SU-DHL-6 (cell line): ENCODE results near the gene STRBP.

Experiments
- H2AFZ ChIP-seq: fragments of 200-600 bp; sonication (generic); 2 replicates; pipeline ENCODE4 v1.6.1; 2014; ENCODE audit warnings: low read depth, mild to moderate bottlenecking, moderate library complexity, mixed read lengths, antibody characterized with exemption, low read length; ENCODE audit not compliant: severe bottlenecking
- H3F3A ChIP-seq: fragments of 200-600 bp; shearing (Covaris generic); 2 replicates; pipeline ENCODE4 v1.6.0; 2016; ENCODE audit warnings: antibody characterized with exemption, mild to moderate bottlenecking; ENCODE audit not compliant: insufficient read depth
- H3K27ac ChIP-seq: fragments of 200-600 bp; sonication (generic); 2 replicates; pipeline ENCODE4 v1.5.1; 2016; ENCODE audit warnings: low read depth, mild to moderate bottlenecking, low read length, moderate library complexity, mixed read lengths
- H3K27me3 ChIP-seq: fragments of 200-600 bp; sonication (generic), shearing (Covaris generic); 2 replicates; pipeline ENCODE4 v1.6.0; 2014; ENCODE audit warnings: mild to moderate bottlenecking, low read length
- H3K36me3 ChIP-seq: fragments of 200-600 bp; sonication (generic); 2 replicates; pipeline ENCODE4 v1.6.1; 2014; ENCODE audit warnings: mild to moderate bottlenecking, low read length, mixed read lengths
- H3K4me2 ChIP-seq: fragments of 300-600, 200-600 bp; shearing (Covaris generic), sonication (generic); 2 replicates; pipeline ENCODE4 v1.6.0; 2014; ENCODE audit warnings: low read length, low read depth, mild to moderate bottlenecking; ENCODE audit not compliant: poor library complexity, severe bottlenecking
- H3K4me3 ChIP-seq: fragments of 200-600 bp; sonication (generic); 2 replicates; pipeline ENCODE4 v1.5.1; 2014; ENCODE audit warnings: antibody characterized with exemption, low read length, mild to moderate bottlenecking, mixed read lengths; ENCODE audit not compliant: insufficient read depth, poor library complexity, severe bottlenecking
- H3K79me2 ChIP-seq: fragments of 200-600 bp; sonication (generic); 2 replicates; pipeline ENCODE4 v1.6.1; 2014; ENCODE audit warnings: mild to moderate bottlenecking, low read length, moderate library complexity; ENCODE audit not compliant: insufficient read depth
- H3K9ac ChIP-seq: fragments of 200-600 bp; sonication (generic); 2 replicates; pipeline ENCODE4 v1.7.0; 2014; ENCODE audit warnings: mild to moderate bottlenecking, low read length
- H3K9me2 ChIP-seq: fragments of 200-600 bp; sonication (generic); replicated peaks from 2 replicates; pipeline ENCODE4 v1.6.1; 2014; ENCODE audit warnings: low read length; ENCODE audit not compliant: insufficient read depth
- H3K9me3 ChIP-seq: fragments of 200-600 bp; sonication (generic); 2 replicates; pipeline ENCODE4 v1.6.1; 2014; ENCODE audit warnings: low read length, mixed read lengths; ENCODE audit not compliant: insufficient read depth
- H4K20me1 ChIP-seq: fragments of 200-600 bp; sonication (generic); 2 replicates; pipeline ENCODE4 v1.6.1; 2014; ENCODE audit warnings: low read depth, mild to moderate bottlenecking, antibody characterized with exemption, low read length, moderate library complexity, mixed read lengths
- EZH2phosphoT487 ChIP-seq: fragments of 200-600 bp; sonication (generic), shearing (Covaris generic); conservative IDR thresholded peaks from 2 replicates; pipeline ENCODE4 v1.6.1; 2018; ENCODE audit warnings: mild to moderate bottlenecking, antibody characterized with exemption, low read length, moderate library complexity, mixed read lengths
- TF ChIP-seq, protein P1 (sequence below): fragments of 200-600 bp; sonication (generic); IDR thresholded peaks from one replicate; pipeline ENCODE4 v1.5.1; 2017; ENCODE audit warnings: antibody characterized with exemption, mild to moderate bottlenecking, low read length, moderate library complexity; ENCODE audit not compliant: insufficient read depth, poor library complexity, severe bottlenecking

The STRBP gene

DNA sequence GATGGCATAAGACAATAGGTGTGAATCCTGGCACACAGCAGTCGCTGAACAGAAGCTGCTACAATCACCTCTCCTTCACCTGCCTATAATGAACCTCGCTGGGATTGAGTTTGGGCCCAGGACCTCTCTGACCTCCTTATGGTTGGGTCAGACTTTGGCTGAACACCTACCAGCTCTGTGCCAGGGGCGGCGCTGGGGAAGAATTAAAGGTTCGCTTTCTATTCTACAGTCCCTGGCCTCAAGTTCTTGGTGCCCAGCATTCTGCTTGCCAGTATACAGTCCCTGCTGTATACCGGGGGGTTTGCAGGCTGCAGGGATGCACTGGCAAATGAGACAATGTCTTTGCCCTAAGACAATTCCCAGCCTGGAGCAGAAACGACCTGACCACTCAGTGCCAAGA is 895 bp upstream of the STRBP start:
- Histone ChIP-seq H3K79me2 (peaks cover 39% of the 10 kb centered on the region), H3K9me2 (no peaks in the 10 kb centered on the region), H3K9ac (peak overlapping the region; percentile 66), H2AFZ (peak overlapping the region; percentile 79), H3F3A (peaks cover 11% of the 10 kb centered on the region), H3K9me3 (no peaks in the 10 kb centered on the region), H3K4me2 (peak overlapping the region; percentile 70), H3K36me3 (no peaks in the 10 kb centered on the region), H3K27ac (peak overlapping the region; percentile 65), H3K4me3 (peak overlapping the region; percentile 59), H4K20me1 (peaks cover 7% of the 10 kb centered on the region; the same call in 1 of the 2 replicates), H3K27me3 (no peaks in the 10 kb centered on the region)
- TF ChIP-seq, protein P1, sequence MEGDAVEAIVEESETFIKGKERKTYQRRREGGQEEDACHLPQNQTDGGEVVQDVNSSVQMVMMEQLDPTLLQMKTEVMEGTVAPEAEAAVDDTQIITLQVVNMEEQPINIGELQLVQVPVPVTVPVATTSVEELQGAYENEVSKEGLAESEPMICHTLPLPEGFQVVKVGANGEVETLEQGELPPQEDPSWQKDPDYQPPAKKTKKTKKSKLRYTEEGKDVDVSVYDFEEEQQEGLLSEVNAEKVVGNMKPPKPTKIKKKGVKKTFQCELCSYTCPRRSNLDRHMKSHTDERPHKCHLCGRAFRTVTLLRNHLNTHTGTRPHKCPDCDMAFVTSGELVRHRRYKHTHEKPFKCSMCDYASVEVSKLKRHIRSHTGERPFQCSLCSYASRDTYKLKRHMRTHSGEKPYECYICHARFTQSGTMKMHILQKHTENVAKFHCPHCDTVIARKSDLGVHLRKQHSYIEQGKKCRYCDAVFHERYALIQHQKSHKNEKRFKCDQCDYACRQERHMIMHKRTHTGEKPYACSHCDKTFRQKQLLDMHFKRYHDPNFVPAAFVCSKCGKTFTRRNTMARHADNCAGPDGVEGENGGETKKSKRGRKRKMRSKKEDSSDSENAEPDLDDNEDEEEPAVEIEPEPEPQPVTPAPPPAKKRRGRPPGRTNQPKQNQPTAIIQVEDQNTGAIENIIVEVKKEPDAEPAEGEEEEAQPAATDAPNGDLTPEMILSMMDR = no peak
- TF ChIP-seq EZH2phosphoT487 = no peak

DNA sequence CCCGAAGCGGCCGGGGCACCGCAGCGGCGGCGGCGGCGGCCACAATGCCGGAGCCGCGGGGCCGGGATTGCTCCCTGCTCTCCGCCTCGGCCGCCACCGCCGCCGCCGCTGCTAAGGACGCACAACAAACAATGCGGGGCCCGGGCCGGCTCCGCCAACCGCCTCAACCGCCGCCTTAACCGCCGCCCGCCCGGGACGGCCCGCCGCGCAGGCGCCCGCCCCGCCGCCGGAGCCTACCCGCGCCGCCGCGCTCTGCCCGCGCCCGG is 254 bp downstream of the STRBP start:
- Histone ChIP-seq H3K9me3 (no peaks in the 10 kb centered on the region), H3K27ac (peak overlapping the region; percentile 76), H3K27me3 (no peaks in the 10 kb centered on the region), H3K79me2 (peaks cover 50% of the 10 kb centered on the region), H4K20me1 (peaks cover 9% of the 10 kb centered on the region; the same call in 1 of the 2 replicates), H3K4me3 (peak overlapping the region; percentile 92), H3K36me3 (no peaks in the 10 kb centered on the region), H3F3A (peaks cover 18% of the 10 kb centered on the region), H2AFZ (no peak overlapping the region), H3K9ac (peak overlapping the region; percentile 90), H3K9me2 (no peaks in the 10 kb centered on the region), H3K4me2 (peak overlapping the region; percentile 76)
- TF ChIP-seq EZH2phosphoT487 = no peak
- TF ChIP-seq, protein P1 = no peak

DNA sequence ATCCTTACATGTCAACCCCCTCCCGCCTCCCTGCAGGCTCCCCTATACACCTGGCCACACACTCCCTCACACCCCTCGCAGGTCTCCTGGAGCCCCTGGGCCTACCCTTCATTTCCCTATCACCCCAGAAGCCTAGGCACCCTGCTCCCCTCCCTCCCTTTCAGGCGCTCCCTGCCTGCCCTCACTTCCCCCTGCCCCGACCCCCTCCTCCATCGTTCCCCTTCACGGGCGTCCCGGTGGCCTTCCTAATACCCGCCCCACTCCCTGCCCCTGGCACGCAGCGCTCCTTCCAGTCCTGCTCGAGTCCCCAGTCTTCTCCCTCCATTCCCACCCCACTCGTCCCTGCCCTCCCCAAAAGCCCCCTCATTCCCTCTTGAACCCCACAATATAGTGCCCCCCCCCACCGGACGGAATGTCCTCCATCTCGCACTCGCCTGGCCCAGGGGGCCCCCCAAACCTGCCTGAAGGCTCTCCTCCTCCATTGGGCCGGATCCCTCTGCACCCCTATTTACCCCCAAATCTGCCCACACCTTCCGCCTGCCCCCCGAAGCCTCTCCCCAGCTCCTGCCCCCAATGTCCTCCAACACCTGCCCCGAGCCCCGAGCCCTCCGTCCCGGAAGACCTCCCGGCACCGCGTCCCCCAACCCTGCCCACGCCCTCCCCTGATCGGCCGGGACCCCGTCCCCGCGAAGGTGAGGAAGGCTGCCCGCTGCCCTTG is 746 bp downstream of the STRBP start:
- H3F3A ChIP-seq = peaks cover 23% of the 10 kb centered on the region
- no peaks in the 10 kb centered on the region for H3K9me2 ChIP-seq
- H3K79me2 ChIP-seq = peaks cover 55% of the 10 kb centered on the region
- peak overlapping the region; percentile 76 for H3K4me2 ChIP-seq
- no peak overlapping the region for H2AFZ ChIP-seq
- H3K36me3 ChIP-seq = no peaks in the 10 kb centered on the region
- H3K4me3 ChIP-seq = peak overlapping the region; percentile 92
- H3K9ac ChIP-seq = peak overlapping the region; percentile 90
- TF ChIP-seq, protein P1 = no peak
- TF ChIP-seq EZH2phosphoT487 = no peak
- no peaks in the 10 kb centered on the region for H3K27me3 ChIP-seq
- H4K20me1 ChIP-seq = peaks cover 14% of the 10 kb centered on the region; the same call in 1 of the 2 replicates
- peak overlapping the region; percentile 76 for H3K27ac ChIP-seq
- no peaks in the 10 kb centered on the region for H3K9me3 ChIP-seq
